K562 (cell line): Measurements from ENCODE around the gene DVL3. TPM values are rescaled to one million over a fixed set of nuclear protein-coding genes. Genes with fewer than 3 reads are reported as not detected.
A peak's percentile ranks its signal among the peaks of the same experiment; 100 is the strongest.
"Not testable (repeated sequence)": the region's sequence is repeated elsewhere in the genome, so short reads cannot be mapped to it uniquely, and the experiment has no call there.

Experiments used
- ATAC-seq: fragments of 200-7000 bp; cut with Tn5 transposase; 3 replicates; pipeline ENCODE4 v1.9.1; 2020; ENCODE audit warnings: moderate library complexity
- BruUV-seq: library from RNA; stranded (reverse); fragments of 400-500 nt; replicated peaks from 2 replicates; lab custom pipeline; 2021; lab: Mats Ljungman, UMichigan
- CTCF ChIA-PET: fragments of 300-600 bp; formaldehyde crosslinking; extraction: SDS; loops from one replicate; lab custom pipeline; 2021; ENCODE audit warnings: low intra/inter-chr PET ratio; lab: Yijun Ruan, JAX
- POLR2A ChIA-PET: fragments of 300-600, 350-650 bp; sonication (Branson Sonifier 250); formaldehyde crosslinking; extraction: SDS; loops from one replicate; lab custom pipeline; 2021; ENCODE audit warnings: antibody characterized with exemption, inconsistent platforms; lab: Yijun Ruan, JAX
- DNase-seq, 4 experiments: peaks; one replicate each; pipeline versions ENCODE4 v3.0.0 to v3.0.0-alpha.2; 2011 to 2018; ENCODE audit warnings: low spot score in 3 of 4, mixed read lengths in 3 of 4; ENCODE audit errors: extremely low read depth in 1 of 4
- FAIRE-seq: peaks from 2 replicates; lab custom pipeline; 2011; peaks lifted over from hg19 to GRCh38; lab: Jason Lieb, UNC
- H2AFZ ChIP-seq: 2 replicates; pipeline ENCODE4 v1.6.0; 2011; ENCODE audit warnings: low read depth, low read length, control low read depth, inconsistent platforms
- H3K27ac ChIP-seq: fragments of 200-600 bp; 3 replicates; pipeline ENCODE4 v1.8.0; 2011; ENCODE audit warnings: low read depth, mild to moderate bottlenecking, control low read depth, inconsistent platforms, low read length, moderate library complexity, mixed read lengths; ENCODE audit errors: extremely low read depth
- H3K27me3 ChIP-seq, 2 experiments: fragments of 300-600 bp in 1 of 2; 2 replicates in 1 of 2; 3 replicates in 1 of 2; pipeline versions ENCODE4 v1.6.0 to v1.8.0; 2011; ENCODE audit warnings: inconsistent platforms in 2 of 2, low read length in 2 of 2, mild to moderate bottlenecking in 1 of 2, mixed read lengths in 1 of 2, moderate library complexity in 1 of 2; ENCODE audit not compliant: control insufficient read depth in 2 of 2, insufficient read depth in 2 of 2
- H3K36me3 ChIP-seq: fragments of 300-600 bp; 3 replicates; pipeline ENCODE4 v1.8.0; 2011; ENCODE audit warnings: mild to moderate bottlenecking, low read length, inconsistent platforms; ENCODE audit not compliant: control insufficient read depth, insufficient read depth
- H3K4me1 ChIP-seq, 2 experiments: fragments of 200-600 bp in 1 of 2; replicated peaks in 1 of 2; 2 replicates in 1 of 2; 3 replicates in 1 of 2; pipeline versions ENCODE4 v1.5.1 to v1.8.0; 2011; ENCODE audit warnings: inconsistent platforms in 2 of 2, low read length in 2 of 2, mild to moderate bottlenecking in 1 of 2, mixed read lengths in 1 of 2, moderate library complexity in 1 of 2; ENCODE audit not compliant: control insufficient read depth in 2 of 2, insufficient read depth in 2 of 2
- H3K4me2 ChIP-seq: 2 replicates; pipeline ENCODE4 v1.6.1; 2011; ENCODE audit warnings: low read length, control low read depth, inconsistent platforms, mixed read lengths; ENCODE audit not compliant: insufficient read depth
- H3K4me3 ChIP-seq: fragments of 200-600 bp; sonication (generic), shearing (Covaris generic); 2 replicates; pipeline ENCODE4 v1.5.1; 2016; ENCODE audit warnings: control low read depth, inconsistent platforms
- H3K79me2 ChIP-seq: fragments of 200-600 bp; 3 replicates; pipeline ENCODE4 v1.8.0; 2011; ENCODE audit warnings: low read length, inconsistent platforms; ENCODE audit not compliant: control insufficient read depth, insufficient read depth
- H3K9ac ChIP-seq, 2 experiments: 2 replicates each; pipeline versions ENCODE4 v1.6.0 to v1.6.1; 2011; ENCODE audit warnings: low read depth in 2 of 2, low read length in 2 of 2, control low read depth in 1 of 2, inconsistent platforms in 1 of 2, mild to moderate bottlenecking in 1 of 2, mixed read lengths in 1 of 2; ENCODE audit not compliant: insufficient read depth in 1 of 2
- H3K9me1 ChIP-seq: one replicate; pipeline ENCODE4 v1.6.0; 2011; ENCODE audit warnings: inconsistent platforms, mild to moderate bottlenecking, low read length, moderate library complexity; ENCODE audit not compliant: control insufficient read depth, insufficient read depth
- H3K9me3 ChIP-seq: replicated peaks from 2 replicates; pipeline ENCODE4 v1.5.1; 2011; ENCODE audit warnings: low read depth, low read length, inconsistent platforms; ENCODE audit not compliant: control insufficient read depth, insufficient read depth
- H4K20me1 ChIP-seq: replicated peaks from 2 replicates; pipeline ENCODE4 v1.6.1; 2011; ENCODE audit warnings: low read length, inconsistent platforms, mixed read lengths; ENCODE audit not compliant: control insufficient read depth, insufficient read depth
- CTCF ChIP-seq, 3 experiments: IDR thresholded peaks in 2 of 3; conservative IDR thresholded peaks in 1 of 3; 2 replicates each; pipeline ENCODE4 v1.5.1; 2011 to 2012; ENCODE audit warnings: low read length in 3 of 3, mild to moderate bottlenecking in 3 of 3, control low read depth in 2 of 3, improper control_type of control experiment in 1 of 3, inconsistent platforms in 1 of 3, low read depth in 1 of 3, mixed read lengths in 1 of 3, moderate library complexity in 1 of 3; ENCODE audit not compliant: insufficient read depth in 2 of 3
- RAD21 ChIP-seq, 2 experiments: fragments of 250-450 bp in 1 of 2; fragments of 450-650 bp in 1 of 2; sonication (Bioruptor Pico) in 1 of 2; formaldehyde crosslinking in 1 of 2; IDR thresholded peaks in 1 of 2; conservative IDR thresholded peaks in 1 of 2; 2 replicates each; pipeline versions ENCODE4 v1.4.0 to v1.8.0; 2020 to 2022; ENCODE audit warnings: mild to moderate bottlenecking in 2 of 2, moderate library complexity in 1 of 2
- WGBS: fragments of 100-300 bp; shearing (Covaris generic); methylation state at CpG from one replicate; pipeline ENCODE4 v1.1.6; 2016; ENCODE audit warnings: low coverage, mixed read lengths; ENCODE audit not compliant: insufficient coverage; ENCODE audit errors: missing lambda C conversion rate; 5-methylcytosine and 5-hydroxymethylcytosine counted together
- in situ Hi-C: fragments of 300-500 bp; cut with MboI; formaldehyde crosslinking; loops from 4 replicates; pipeline ENCODE4 v1.15.0; 2018; ENCODE audit warnings: inconsistent platforms, mixed read lengths
- intact Hi-C: fragments of 100-400 bp; cut with micrococcal nuclease; formaldehyde crosslinking; loops from 2 replicates; pipeline ENCODE4 v1.14.2; 2022
- polyA plus RNA-seq, 8 experiments: library from polyadenylated mRNA; depleted of rRNA in 4 of 8; stranded (reverse) in 5 of 8; unstranded in 3 of 8; fragments of >200 nt; fragmentation: Nextera tagmentation in 2 of 8; fragmentation: Illumina TruSeq in 1 of 8; extraction: Ambion mirVana in 2 of 8; extraction: Trizol in 1 of 8; gene quantifications; 2 replicates each; pipeline versions ENCODE4 v1.2.1 to v1.2.3, GENCODE V29; 2011 to 2014; ENCODE audit warnings: inconsistent platforms in 1 of 8, missing spikeins in 1 of 8
- total RNA-seq, 7 experiments: library from RNA; depleted of rRNA in 6 of 7; stranded (reverse); fragments of >200 nt in 6 of 7; fragmentation: Illumina TruSeq in 2 of 7; extraction: Trizol in 2 of 7; gene quantifications; 2 replicates each; pipeline versions ENCODE4 v1.2.1 to v1.2.3, GENCODE V29; 2011 to 2021; ENCODE audit warnings: low replicate concordance in 1 of 7

The DVL3 gene
- total and polyA plus RNA-seq, 9 of the 15 experiments (the other 6 are each of a cell fraction or from before 2014, with no cell fraction given) = 3.1 to 57.9 (median 20.1) TPM

- H3K27me3 ChIP-seq, H3K4me3 ChIP-seq, in situ Hi-C loops, H3K9me3 ChIP-seq, BruUV-seq, H3K9me1 ChIP-seq, H4K20me1 ChIP-seq, DNase-seq, CTCF ChIA-PET, H3K79me2 ChIP-seq, H3K4me1 ChIP-seq, H3K27ac ChIP-seq, H3K4me2 ChIP-seq: not testable (repeated sequence)
- ATAC-seq = peak; percentile 6; the same call in 1 of the 3 replicates
- 64% methylated on average over 6 of the region's 6 CpGs for WGBS
- H2AFZ ChIP-seq = 0 out of 2 replicates have a peak overlapping the region, but pooled peaks have one; percentile 57
- H3K9ac ChIP-seq = peak overlapping the region in 1 of 2 experiments; percentile 76; a peak in 1 of 4 replicates
- POLR2A ChIA-PET = interaction anchor here (0.7 to 0.8 kb wide), 2 partner anchors 25 to 85 kb away, joined by 3 read pairs; no protein-coding TSS in a partner anchor
- peaks cover 13% of the 10 kb centered on the region; the same call in 2 of the 3 replicates for H3K36me3 ChIP-seq
- intact Hi-C loops = loop anchor here (5.0 kb wide), 1 partner anchor 93 kb away; no protein-coding TSS in a partner anchor
- TF ChIP-seq CTCF (IDR thresholded peaks at IDR 0.05 in 2 of 3, conservative IDR thresholded peaks at IDR 0.05 in 1 of 3; ENCODE audit: insufficient read depth in 2 of 3, low read depth in 1 of 3, low read length in 3 of 3) (peak in 2 of 3 experiments; percentile 32 to 42; a peak in 4 of 6 replicates), RAD21 (CRISPR knock-in tag; conservative IDR thresholded peaks at IDR 0.05 in 1 of 2, IDR thresholded peaks at IDR 0.05 in 1 of 2) (peak in 1 of 2 experiments; percentile 41; a peak in 2 of 4 replicates)
- peak; percentile 57 for FAIRE-seq
Observed at GRCh38 chr3:184149770-184150169, 5.4 kb upstream of the DVL3 start.
